HFFc6 (cell line): ENCODE data around the gene TM6SF1. TPM values are rescaled to one million over a fixed set of nuclear protein-coding genes. Genes with fewer than 3 reads are reported as not detected.

Experiments used
- DNase-seq: peaks from one replicate; pipeline ENCODE4 v3.0.0-alpha.2; 2018
- H3K27ac Mint-ChIP-seq: 2 replicates; pipeline ENCODE4 v1.8.0; 2020; ENCODE audit warnings: mild to moderate bottlenecking, mixed read lengths
- H3K27me3 Mint-ChIP-seq: 2 replicates; pipeline ENCODE4 v1.8.0; 2021; ENCODE audit warnings: mild to moderate bottlenecking, moderate library complexity, mixed read lengths; ENCODE audit not compliant: insufficient read depth
- H3K36me3 Mint-ChIP-seq: 2 replicates; pipeline ENCODE4 v1.8.0; 2021; ENCODE audit warnings: low read depth, mixed read lengths
- H3K4me1 Mint-ChIP-seq: 2 replicates; pipeline ENCODE4 v1.8.0; 2020; ENCODE audit warnings: low read depth, mixed read lengths
- H3K4me3 Mint-ChIP-seq: 2 replicates; pipeline ENCODE4 v1.8.0; 2020; ENCODE audit warnings: mild to moderate bottlenecking, moderate library complexity, mixed read lengths
- H3K9me3 Mint-ChIP-seq: 2 replicates; pipeline ENCODE4 v1.8.0; 2020; ENCODE audit warnings: mild to moderate bottlenecking, mixed read lengths
- CTCF ChIP-seq: fragments of 200-600 bp; sonication (generic); IDR thresholded peaks from 2 replicates; pipeline ENCODE4 v1.5.0; 2021; ENCODE audit warnings: antibody characterized with exemption, mild to moderate bottlenecking
- microRNA-seq: library from miRNA; unstranded; fragments of <30 nt; microRNA quantifications from one replicate; pipeline ENCODE4, GENCODE V29; 2019
- total RNA-seq, 6 experiments: library from RNA; stranded (reverse); fragmentation: NEBNext Ultra II Directional; extraction: Animal tissue kit (Norgen Biotek cat#: 25700); gene quantifications; 2 replicates in 1 of 6; 3 replicates in 5 of 6; pipeline ENCODE4 v1.2.3, GENCODE V29; 2021

The TM6SF1 gene
- total RNA-seq, 6 experiments from 2014 or later: 0.25 to 0.46 (median 0.42) TPM; not detected in 2

- no peaks in the 10 kb centered on the region for H3K27me3 Mint-ChIP-seq
- no peak for TF ChIP-seq CTCF
Measured at GRCh38 chr15:83185561-83185960, 78.1 kb downstream of the TM6SF1 start.

More at GRCh38 chr15:83185561-83185960, 78.1 kb downstream of the TM6SF1 start:
- Mint-ChIP-seq H3K4me1 (no peaks in the 10 kb centered on the region), H3K27ac (no peak overlapping the region), H3K4me3 (no peak overlapping the region), H3K9me3 (no peaks in the 10 kb centered on the region), H3K36me3 (peaks cover 5% of the 10 kb centered on the region; the same call in 1 of the 2 replicates)
- DNase-seq: no peak

Small RNA genes within 50 kb of the gene (microRNA-seq; reads per million reads assigned to microRNA genes)
- not detected for gene MIR4515

Other genes starting within 250 kb of the TM6SF1 start
- 1 to 10 TPM in 2 of 6 experiments, under 1 TPM in 4; 0.19 to 1.4 (median 0.86) TPM for gene HOMER2, start 154.9 kb upstream of the TM6SF1 start, total RNA-seq
- 10 to 100 TPM; 18.6 to 22.0 (median 20.3) TPM for gene RAMAC, start 121.4 kb upstream of the TM6SF1 start, total RNA-seq
- gene C15orf40, start 96.0 kb upstream of the TM6SF1 start, total RNA-seq: 10 to 100 TPM; 21.1 to 31.5 (median 26.3) TPM
- gene BTBD1, start 40.4 kb upstream of the TM6SF1 start, total RNA-seq: 10 to 100 TPM; 62.2 to 74.8 (median 69.4) TPM
- 10 to 100 TPM; 40.3 to 64.6 (median 59.2) TPM for gene HDGFL3, start 100.2 kb downstream of the TM6SF1 start, total RNA-seq
- 10 to 100 TPM in 5 of 6 experiments, 1 to 10 TPM in 1; 8.8 to 17.5 (median 14.0) TPM for gene BNC1, start 177.0 kb downstream of the TM6SF1 start, total RNA-seq